GM21447 (cell line): Measurements from ENCODE around the gene NEO1.

Source experiments
- ATAC-seq: cut with Tn5 transposase; IDR thresholded peaks from one replicate; pipeline ENCODE4 v1.9.1; 2021; ENCODE audit not compliant: unreplicated experiment

NEO1 gene

DNA sequence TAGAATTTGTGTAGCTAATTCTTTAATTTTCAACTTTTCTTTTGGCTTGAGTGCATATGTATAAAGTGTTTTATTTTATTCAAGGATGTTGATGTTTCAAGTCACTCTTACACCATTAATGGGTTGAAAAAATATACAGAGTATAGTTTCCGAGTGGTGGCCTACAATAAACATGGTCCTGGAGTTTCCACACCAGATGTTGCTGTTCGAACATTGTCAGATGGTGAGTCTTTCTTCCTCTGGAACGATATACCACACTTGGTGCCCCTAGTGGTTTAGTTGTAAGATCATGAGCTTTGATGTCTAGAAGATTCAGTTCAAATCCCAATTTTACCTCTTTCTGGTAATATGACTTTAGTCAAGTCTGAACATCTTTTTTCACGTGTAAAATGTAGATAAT lies 197.2 kb downstream of the NEO1 start:
- no peak for ATAC-seq

DNA sequence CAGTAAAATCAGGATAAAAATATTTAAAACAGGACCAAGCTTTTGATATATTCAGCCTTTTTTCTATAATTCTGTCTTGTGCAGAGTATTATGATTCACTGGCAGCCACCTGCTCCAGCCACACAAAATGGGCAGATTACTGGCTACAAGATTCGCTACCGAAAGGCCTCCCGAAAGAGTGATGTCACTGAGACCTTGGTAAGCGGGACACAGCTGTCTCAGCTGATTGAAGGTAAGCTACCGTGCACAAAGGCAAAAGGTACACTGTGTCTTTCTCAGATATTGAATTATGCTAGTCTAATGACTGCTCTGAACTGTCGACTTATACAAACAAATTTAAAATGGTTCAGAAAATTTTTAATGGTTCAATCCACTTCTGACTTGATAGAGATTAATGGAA lies 202.3 kb downstream of the NEO1 start:
- ATAC-seq, result no peak

DNA sequence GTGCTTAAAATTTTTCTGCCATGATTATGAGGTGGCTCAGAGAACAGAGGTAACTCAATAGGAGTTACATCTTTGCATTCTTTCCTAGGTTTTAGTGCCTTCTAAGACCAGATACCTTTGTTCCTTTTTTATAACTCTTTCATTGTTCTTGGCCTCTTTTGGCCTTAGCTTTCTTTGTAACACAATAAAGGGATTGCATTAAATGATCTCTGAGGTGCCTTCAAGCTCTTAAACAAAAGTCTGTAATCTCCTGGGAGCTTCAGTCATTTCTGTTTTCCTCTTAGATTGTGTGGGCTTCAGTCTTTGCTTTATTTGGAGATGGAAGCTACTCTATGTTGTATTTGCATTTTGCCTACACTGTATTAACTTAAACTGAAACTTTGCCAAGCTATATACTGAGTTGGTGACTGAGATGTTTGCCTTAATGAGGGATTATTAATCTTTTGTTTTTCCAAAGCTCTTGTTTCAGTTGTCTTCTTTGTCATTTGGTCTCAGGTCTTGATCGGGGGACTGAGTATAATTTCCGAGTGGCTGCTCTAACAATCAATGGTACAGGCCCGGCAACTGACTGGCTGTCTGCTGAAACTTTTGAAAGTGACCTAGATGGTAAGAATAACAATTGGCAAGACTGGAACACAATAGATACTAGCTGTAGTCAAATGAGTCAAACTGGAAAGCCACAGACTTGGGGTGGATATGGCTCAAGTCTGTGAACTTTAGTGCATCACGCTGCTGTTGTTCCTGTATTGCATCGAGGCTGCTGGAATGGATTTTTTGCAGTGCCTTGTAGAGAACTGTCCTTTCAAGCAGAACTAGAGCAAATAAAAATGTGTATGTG lies 206.2 kb downstream of the NEO1 start:
- no peak for ATAC-seq

DNA sequence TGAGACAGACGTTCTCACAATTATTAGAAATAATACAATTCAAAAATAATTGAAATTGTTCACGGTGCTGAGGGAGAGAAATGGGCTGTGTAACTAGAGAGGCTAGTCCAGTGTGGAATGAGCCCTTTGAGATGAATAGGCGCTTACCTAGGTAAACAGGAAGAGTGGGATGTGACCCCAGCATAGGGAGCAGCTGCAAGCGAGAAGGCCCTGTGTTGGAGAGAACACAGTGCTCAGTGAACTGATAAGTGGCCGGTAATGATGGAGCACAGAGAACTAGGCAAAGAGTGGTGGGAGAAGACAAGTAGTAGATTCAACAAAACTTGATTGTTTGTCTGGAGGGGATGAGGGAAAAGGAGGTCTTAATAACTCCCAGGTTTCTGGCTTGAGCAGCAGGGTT lies 212.6 kb downstream of the NEO1 start:
- ATAC-seq, result no peak

DNA sequence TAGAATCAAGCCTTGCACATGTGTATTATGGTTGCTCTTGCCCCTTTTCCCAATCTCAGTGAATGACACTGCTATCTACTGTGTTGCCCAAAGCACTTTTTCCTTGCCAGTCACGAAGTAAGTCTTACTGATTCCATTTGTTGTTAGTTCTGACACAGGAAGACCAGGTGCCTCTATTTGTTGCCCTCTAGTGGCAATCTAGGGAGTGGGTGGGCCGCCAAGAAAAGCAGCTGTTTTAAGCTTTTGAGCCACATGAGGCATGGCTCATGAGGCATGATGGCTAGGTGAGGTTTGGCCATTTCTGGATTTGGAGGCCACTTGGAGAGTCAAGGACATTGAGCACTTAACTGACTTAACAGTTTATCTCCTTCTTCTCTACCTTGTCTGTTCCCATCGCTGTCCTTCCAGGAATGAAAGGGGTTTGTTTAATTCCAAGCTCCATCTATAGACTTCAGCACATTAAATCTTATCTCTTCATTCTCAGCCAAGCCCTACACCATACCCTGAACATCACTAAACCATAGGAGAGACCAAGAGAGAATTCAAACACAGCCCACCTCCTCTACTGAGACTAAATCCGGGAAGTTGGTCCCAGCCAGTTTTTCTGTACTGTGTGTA lies 213.4 kb downstream of the NEO1 start:
- ATAC-seq, result no peak

DNA sequence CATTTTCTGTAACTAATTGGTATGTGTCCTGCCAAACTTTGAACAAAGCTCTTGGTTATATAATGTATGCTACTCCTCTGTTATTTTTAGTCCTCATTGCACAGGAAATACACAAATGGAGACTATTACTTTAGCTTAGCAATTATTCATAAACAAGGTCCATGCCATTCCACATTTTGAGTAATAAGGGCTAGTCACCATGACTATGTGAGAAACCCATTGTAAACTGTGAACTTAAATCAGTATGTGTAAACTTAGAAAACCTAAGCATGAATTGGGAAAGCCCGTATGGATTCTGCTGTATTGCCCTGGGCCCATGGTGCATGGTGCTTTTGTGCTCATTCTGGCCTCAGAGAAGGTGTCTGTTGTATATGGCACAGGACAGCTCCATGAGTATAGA lies 216.2 kb downstream of the NEO1 start:
- ATAC-seq, result no peak

DNA sequence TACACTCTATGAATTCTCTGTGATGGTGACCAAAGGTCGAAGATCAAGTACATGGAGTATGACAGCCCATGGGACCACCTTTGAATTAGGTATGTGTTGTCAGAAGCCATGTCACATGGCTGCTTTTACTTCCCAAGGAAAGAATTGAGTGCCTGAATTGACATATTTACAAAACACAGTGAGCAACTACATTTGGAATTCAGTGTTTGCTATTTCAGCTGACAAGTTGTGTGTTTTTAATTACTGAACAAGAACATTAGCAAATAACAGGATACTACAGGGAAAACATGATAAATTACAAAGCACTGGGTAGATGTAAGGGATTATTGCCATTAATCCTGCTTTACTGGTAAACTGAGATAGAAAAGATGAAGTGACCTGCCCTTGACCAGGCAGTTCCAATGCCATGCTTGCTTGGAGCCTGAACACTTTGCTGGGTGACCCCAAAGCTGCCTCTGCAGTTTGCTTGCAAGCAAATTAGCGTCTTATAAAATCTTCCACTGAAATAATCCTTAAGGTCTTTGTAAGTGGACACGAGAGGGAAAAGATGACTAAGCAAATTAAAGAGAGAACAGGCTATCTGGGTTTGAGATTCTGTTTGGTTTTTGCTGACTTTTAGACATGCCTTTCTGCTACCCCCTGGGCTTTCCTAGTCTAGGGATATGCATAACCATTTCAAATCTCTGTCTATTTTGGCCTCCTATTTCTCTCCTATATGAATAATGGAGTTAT lies 218.3 kb downstream of the NEO1 start:
- ATAC-seq, result no peak

DNA sequence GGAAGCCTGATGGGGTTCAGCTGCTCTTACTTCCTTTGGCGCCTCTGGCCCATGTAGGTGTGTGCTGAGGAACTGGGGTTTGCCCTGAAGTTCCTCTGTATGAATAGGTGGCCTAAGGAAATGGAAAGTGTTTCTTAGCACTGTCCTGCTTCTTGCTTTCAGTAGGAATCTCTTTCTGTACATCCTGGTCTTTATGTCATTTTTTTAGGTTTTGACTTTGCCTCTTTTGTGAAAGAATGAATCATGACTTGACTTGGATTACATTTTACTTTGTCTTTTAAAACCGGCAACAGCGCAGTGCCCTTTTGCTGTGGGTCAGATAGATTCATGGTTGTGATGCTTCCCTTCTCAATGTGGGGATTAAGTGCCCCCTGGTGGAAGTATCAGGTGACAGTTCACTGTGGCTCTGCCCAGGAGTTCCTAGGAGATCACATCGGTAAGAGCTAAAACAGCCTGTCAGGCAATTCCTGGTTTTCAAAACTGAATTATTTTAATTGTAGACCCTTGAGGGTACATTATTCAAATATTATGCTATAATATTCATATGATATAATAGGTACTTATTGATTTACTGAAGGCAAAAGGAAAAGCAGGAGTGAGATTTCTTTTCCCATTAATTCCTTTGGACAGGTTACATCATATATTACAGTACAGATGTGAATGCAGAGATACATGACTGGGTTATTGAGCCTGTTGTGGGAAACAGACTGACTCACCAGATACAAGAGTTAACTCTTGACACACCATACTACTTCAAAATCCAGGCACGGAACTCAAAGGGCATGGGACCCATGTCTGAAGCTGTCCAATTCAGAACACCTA lies 221.1 kb downstream of the NEO1 start:
- ATAC-seq, result no peak

DNA sequence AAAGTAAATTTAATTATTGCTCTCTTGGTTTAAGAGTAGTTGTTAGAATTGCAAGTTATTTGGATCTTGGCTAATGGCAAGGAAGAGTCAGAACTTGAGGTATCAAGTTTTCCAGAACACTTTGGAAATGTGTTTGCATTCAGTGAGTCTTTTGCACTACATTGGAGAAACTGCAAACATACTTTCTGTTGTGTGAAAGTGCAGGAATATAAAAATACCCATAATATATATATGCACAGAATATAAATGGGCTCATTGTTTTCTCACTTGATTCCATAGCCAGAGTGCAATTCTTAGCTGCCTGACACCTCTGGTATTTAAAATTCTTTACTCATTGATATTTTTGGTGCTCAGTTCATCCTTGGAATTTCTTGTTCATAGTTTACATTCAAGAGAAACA lies 223.6 kb downstream of the NEO1 start:
- no peak for ATAC-seq

DNA sequence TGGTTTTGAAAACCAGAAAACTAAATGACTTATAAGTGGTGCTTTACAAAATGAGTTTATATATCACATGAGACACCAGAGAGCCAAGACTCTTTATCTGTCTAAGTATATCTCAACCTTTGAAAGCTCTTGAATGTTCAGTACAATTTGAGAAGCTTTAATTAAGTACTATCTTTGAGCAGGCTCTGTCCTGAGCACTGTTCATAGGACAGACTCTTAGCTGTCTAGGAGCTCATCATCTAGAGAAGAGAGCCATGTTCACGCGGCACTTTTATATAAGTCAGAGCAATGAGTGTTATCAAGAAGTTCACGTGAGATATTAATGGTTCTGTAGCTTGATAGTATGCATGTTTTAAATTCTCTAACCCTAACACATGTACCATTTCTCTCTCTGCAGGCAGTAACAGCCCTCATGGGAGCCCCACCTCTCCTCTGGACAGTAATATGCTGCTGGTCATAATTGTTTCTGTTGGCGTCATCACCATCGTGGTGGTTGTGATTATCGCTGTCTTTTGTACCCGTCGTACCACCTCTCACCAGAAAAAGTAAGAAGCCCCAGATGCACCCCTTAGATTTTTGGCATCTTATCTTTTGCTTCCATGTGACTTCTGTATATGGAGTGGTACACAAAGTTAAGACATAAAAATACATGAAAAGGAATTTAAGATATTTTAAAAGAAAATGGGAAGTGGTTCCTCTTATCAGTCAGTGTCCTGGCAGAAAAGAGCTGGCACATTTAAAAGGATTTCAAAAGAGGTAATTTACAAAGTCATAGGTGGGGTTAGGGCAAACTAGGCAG lies 230.5 kb downstream of the NEO1 start:
- ATAC-seq, result no peak

DNA sequence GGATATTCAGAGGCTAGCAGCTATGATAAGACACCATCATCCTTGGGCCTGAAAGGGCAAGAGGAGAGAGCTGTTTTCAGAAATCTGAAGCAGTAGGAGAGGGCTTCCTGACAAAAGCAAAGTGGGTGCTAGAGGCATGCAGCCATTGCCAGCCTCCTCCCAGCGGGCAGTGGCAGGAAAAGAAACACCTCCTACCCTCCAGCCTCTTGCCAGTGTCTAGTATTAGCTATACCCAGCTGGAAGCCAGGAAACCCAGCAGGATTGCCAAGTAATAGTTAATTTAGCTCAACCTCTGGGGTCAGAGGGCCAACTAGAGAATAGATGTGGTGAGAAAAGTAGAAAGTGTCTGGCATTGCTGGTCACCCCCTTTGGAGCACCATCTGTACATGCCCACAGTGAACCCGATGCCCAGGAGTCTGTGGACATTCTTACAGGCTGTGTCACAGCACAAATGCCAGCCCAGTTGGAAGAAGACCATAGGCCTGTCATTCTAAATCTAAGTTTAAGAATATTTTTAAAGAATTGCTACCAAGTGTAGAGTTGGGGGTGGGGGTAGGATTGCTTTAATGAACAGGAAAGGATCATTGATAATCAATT lies 231.2 kb downstream of the NEO1 start:
- ATAC-seq, result no peak

DNA sequence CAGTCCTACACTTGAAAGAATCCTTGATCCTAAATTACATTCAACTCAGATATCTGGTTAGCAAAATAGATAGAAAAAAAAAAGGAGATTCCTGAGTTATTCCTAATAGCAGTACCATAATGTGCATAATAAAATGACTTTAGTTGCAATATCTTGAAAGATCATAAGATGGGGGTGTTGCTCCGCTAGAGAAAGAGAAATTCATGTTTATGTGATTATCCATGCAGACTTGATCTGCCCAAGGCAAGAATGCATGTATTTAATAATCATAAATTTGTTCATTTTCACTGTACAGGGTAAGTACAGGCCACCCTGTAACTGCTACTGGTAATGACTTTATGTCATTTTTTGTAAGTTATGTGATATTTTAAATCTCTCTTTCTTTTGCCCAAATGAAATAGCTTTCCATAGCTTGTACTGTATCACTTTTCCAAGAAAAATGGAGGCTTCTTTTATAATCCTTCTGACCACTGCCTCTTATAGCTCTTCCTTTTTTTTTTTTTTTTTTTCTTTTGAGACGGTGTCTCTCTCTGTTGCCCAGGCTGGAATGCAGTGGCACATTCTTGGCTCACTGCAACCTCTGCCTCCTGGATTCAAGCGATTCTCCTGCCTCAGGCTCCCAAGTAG lies 231.9 kb downstream of the NEO1 start:
- no peak for ATAC-seq

DNA sequence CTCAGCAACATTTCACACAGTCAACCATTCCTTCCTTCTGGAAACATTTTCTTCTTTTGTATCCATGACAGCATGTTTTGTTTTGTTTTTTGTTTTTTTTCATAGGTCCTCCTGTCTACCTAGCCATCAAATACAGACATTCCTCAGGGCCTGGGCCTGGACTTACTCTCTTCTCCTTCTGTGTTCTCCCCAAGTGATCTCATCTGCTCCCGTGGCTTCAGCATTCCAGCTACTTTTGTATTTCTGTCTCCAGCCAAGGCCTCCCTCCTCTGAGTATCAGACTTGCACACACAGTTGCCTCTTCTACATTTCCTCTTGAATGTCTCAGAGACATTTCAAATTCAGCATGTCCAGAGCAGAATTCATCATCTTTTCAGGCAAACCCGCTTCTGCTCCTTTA lies 234.0 kb downstream of the NEO1 start:
- ATAC-seq, result no peak

DNA sequence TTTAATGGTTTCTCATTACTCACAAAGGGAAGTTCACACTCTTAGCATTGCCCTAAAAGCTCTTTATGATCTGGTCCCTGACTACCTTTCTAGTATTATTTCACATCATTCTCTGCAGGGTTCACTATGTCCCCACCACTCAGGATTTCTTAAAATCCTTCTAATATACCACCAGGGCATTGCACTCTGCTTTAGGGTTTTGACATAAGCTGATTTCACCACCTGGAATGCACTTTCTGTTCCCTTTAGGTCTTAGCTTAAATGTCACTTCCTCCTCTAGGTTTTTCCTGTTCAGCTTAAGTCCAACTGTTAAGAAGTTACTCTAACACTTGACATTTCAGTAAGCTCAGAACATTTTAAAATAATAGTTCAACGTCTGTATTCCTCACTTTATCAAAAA lies 234.8 kb downstream of the NEO1 start:
- ATAC-seq, result no peak

DNA sequence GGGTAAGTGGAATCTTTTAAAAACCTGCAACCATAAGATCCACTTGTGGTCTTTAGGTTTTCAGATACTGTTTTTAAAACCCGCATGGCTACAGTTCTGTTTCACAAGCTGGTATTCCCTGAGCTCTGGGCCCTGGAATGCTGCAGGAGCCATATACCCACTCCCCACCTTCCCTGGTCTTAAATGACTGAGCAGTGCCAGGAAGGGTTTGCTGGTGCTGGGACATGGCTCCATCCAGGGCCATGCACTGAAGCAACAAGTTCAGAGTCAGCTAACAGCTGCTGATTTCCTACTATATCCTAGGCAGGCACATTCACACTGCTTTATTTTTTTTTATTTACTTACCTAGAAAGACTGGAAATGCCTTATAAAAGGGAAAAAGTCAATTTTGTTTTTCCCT lies 239.2 kb downstream of the NEO1 start:
- no peak for ATAC-seq

DNA sequence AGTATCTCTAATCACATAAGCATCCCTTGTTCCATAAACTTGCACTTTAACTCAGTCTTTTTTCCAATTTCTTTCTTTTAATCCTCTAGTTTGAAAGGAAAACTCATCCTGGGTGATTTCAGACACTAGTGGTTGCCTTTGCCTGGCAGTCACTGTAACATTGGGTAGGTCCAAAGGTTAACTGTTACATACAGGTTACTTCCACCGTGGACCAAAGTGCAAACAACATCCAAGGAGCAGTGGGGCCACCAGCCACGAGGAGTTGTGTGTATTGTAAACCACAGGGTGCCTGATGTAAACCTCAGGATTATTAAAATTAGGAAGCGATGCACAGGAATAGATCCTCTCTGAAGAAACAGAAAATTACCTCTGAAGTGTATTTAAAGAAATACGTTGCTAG lies 241.5 kb downstream of the NEO1 start:
- no peak for ATAC-seq

DNA sequence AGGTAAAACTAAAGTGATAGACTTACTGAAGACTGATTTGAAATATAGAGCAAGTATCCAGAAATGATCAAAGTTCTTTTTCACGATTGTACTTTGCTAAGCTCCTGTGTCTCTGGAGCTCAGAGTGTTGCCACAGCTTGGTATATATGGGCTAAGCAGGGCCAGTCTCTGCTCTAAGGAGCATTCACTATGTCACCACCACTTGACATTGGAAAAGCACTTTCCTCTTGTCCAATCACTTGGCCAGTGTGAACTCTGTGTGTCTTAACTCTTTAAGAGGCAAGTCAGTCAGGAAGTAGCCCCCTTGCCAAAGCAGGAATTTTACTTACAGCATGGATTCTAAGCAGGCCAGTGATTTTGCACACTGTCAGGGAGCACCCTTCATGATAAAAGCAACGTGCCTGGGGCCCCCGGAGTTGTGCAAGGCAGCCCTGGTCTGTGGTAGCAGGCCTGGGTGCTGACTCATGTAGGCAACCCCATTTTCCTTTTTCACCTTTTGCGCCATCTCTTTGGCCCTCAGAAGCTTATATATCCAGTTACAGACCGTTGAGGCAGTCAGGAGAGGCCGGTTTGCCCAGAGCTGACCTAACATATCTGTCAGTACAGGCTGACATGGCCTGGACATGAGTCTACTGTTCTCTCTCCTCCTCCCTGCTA lies 243.5 kb downstream of the NEO1 start:
- no peak for ATAC-seq

DNA sequence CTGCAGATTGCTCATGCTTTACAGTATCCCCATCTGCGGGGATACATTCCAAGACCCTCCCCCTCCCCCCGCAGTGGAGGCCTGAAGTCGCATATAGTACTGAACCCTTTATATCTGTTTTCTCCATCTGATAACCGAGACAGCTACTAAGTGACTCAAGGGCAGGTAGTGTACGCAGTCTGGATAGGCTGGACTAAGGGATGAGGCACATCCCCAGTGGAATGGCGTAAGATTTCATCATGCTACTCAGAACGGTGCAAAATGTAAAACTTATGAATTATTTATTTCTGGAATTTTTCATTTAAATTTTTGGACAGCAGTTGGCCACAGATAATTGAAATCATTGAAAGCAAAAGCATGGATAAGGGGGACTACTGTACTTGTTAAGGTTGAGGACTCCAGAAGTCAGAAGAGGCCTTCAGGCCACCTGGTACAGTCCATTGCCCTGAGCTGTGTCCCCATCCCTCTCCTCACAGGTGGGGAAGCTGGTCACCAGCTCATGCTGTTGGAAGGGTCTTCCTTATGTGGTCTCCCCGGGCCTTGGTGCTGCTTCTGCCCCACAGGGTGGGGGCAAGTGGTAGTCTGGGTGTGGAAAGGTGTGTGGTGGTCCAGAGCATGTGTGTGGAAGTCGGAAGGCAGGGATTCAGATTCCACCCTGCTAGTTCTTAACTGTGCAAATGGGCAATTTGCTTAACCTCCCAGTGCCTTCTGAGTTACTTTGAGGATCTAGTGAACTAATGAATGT lies 244.5 kb downstream of the NEO1 start:
- ATAC-seq, result no peak
